ENCODE measurements around the gene TLR1. TPM values are rescaled to one million over a fixed set of nuclear protein-coding genes. Genes with fewer than 3 reads are reported as not detected.

Gene TLR1
- total RNA-seq, 1 experiment from 2014 or later: not detected

- WGBS (ENCODE audit: extremely low coverage, insufficient read length, low lambda C conversion rate): no CpG with 5 or more reads among the region's 3 CpGs
Observed at GRCh38 chr4:38821739-38822138, 17.1 kb upstream of the TLR1 start.

More at GRCh38 chr4:38821739-38822138, 17.1 kb upstream of the TLR1 start:
- Mint-ChIP-seq H3K27ac (no peak overlapping the region), H3K4me3 (no peak overlapping the region), H3K9me3 (peaks cover 9 to 11% of the 10 kb centered on the region in 2 experiments; a peak in 4 of 5 replicates), H3K27me3 (ENCODE audit: low read depth) (peaks cover 7% of the 10 kb centered on the region), H3K4me1 (no peaks in the 10 kb centered on the region), H3K36me3 (ENCODE audit: insufficient read depth in 1 of 3, low read depth in 3 of 3) (peaks cover 2 to 8% (median 2%) of the 10 kb centered on the region in 3 experiments; a peak in 5 of 7 replicates)
- Histone ChIP-seq H3K56ac (ENCODE audit: insufficient read length, low read depth, low read length) (no peak overlapping the region), H3K4me2 (ENCODE audit: insufficient read depth, insufficient read length, low read length) (no peak overlapping the region), H3K23me2 (ENCODE audit: insufficient read length, low read depth, low read length, poor library complexity, severe bottlenecking) (no peaks in the 10 kb centered on the region), H3K23ac (ENCODE audit: insufficient read length, low read depth, low read length) (no peak overlapping the region), H4K5ac (ENCODE audit: insufficient read length, low read depth, low read length) (no peak overlapping the region), H3K14ac (ENCODE audit: insufficient read depth, low read length) (no peak overlapping the region), H3K4me1 (ENCODE audit: insufficient read depth, low read length) (no peaks in the 10 kb centered on the region), H3K27ac (ENCODE audit: insufficient read length, low read depth, low read length) (no peak overlapping the region), H4K20me1 (ENCODE audit: control insufficient read depth, insufficient read depth, insufficient read length) (no peaks in the 10 kb centered on the region), H3T11ph (ENCODE audit: low read length) (no peak overlapping the region), H3K9me3 (ENCODE audit: control insufficient read depth, low read depth, low read length) (peaks cover 7% of the 10 kb centered on the region), H2BK5ac (ENCODE audit: insufficient read length, low read length) (no peak overlapping the region), H3K18ac (ENCODE audit: insufficient read length, low read depth, low read length) (no peak overlapping the region), H2AFZ (ENCODE audit: low read length) (no peak overlapping the region), H3K4ac (ENCODE audit: low read depth, low read length) (no peak overlapping the region), H2BK20ac (ENCODE audit: low read depth, low read length, poor library complexity, severe bottlenecking) (no peak overlapping the region), H3K27me3 (ENCODE audit: insufficient read depth, low read length) (no peaks in the 10 kb centered on the region), H2BK15ac (ENCODE audit: low read depth, low read length) (no peak overlapping the region), H2AK5ac (ENCODE audit: insufficient read length, low read length) (no peak overlapping the region), H4K8ac (replicated peaks; ENCODE audit: insufficient read length, low read depth, low read length) (no peak overlapping the region), H4K91ac (ENCODE audit: insufficient read length, low read depth, low read length) (no peak overlapping the region), H2BK12ac (ENCODE audit: insufficient read length, low read depth, low read length) (no peak overlapping the region), H3K79me1 (ENCODE audit: insufficient read depth, low read depth, low read length, poor library complexity, severe bottlenecking) (no peaks in the 10 kb centered on the region), H3K9ac (ENCODE audit: extremely low read depth, insufficient read length, low read length) (no peak overlapping the region), H2BK120ac (ENCODE audit: low read depth, low read length, poor library complexity, severe bottlenecking) (no peak overlapping the region), H3K79me2 (ENCODE audit: insufficient read depth, low read length) (no peaks in the 10 kb centered on the region)
- no peak for DNase-seq
- TF ChIP-seq, protein P1, sequence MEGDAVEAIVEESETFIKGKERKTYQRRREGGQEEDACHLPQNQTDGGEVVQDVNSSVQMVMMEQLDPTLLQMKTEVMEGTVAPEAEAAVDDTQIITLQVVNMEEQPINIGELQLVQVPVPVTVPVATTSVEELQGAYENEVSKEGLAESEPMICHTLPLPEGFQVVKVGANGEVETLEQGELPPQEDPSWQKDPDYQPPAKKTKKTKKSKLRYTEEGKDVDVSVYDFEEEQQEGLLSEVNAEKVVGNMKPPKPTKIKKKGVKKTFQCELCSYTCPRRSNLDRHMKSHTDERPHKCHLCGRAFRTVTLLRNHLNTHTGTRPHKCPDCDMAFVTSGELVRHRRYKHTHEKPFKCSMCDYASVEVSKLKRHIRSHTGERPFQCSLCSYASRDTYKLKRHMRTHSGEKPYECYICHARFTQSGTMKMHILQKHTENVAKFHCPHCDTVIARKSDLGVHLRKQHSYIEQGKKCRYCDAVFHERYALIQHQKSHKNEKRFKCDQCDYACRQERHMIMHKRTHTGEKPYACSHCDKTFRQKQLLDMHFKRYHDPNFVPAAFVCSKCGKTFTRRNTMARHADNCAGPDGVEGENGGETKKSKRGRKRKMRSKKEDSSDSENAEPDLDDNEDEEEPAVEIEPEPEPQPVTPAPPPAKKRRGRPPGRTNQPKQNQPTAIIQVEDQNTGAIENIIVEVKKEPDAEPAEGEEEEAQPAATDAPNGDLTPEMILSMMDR (conservative IDR thresholded peaks at IDR 0.05): no peak
